ENCODE results near the gene ZNF492.
"Not testable (repeated sequence)": the region's sequence is repeated elsewhere in the genome, so short reads cannot be mapped to it uniquely, and the experiment has no call there.

The ZNF492 gene

GRCh38 chr19:22633706-22634449, at the start of gene ZNF492:
Gene ZNF492, plus strand, starts transcription at chr19:22634324. Its CDS starts 19,076 bp downstream, at chr19:22653400.
- H3K4me3 Mint-ChIP-seq, result peak within 1 kb of the TSS; percentile 89
- H3K9me3 Mint-ChIP-seq; H3K27me3 Mint-ChIP-seq; H3K4me1 Mint-ChIP-seq; H3K36me3 Mint-ChIP-seq (ENCODE audit: insufficient read depth): not testable (repeated sequence)
- DNase-seq (ENCODE audit: low spot score in 2 of 2), result peak; percentile 36 to 65
- peak within 1 kb of the TSS; percentile 53 for H3K27ac Mint-ChIP-seq (ENCODE audit: low read depth)
- ATAC-seq (replicated peaks; ENCODE audit: extremely low read depth, poor library complexity, severe bottlenecking), result peak; percentile 95

GRCh38 chr19:22595422-22595821, 38.7 kb upstream of the ZNF492 start:
- peaks cover 23% of the 10 kb centered on the region for H3K27me3 Mint-ChIP-seq
- H3K4me1 Mint-ChIP-seq, result no peaks in the 10 kb centered on the region
- ATAC-seq (replicated peaks; ENCODE audit: extremely low read depth, poor library complexity, severe bottlenecking), result no peak
- no peak overlapping the region for H3K4me3 Mint-ChIP-seq
- DNase-seq (ENCODE audit: low spot score in 2 of 2), result no peak
- no peak overlapping the region for H3K27ac Mint-ChIP-seq (ENCODE audit: low read depth)
- H3K36me3 Mint-ChIP-seq (ENCODE audit: insufficient read depth), result no peaks in the 10 kb centered on the region
- peaks cover 29% of the 10 kb centered on the region for H3K9me3 Mint-ChIP-seq

DNA sequence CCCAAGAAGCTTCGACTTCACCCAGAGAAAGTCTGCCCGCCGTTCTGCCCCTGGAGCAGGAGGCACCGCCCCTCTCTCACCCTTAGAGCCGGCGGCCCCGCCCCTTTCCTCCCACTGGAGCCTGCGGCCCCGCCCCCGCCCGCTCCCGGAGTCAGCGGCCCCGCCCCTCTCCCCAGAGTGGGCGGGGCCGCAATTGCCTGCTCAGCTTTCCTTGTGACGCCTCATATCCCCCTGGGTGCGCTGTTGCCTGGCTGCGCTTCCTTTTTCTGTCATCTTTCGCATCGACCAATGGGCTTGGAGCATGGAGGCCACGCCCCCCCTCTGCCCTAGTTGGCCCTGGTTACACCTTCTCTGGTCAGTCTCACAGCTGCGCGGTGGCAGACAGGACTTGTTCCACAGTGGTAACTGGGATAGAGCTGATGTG, 38.2 kb upstream of the ZNF492 start:
- no peak for ATAC-seq (replicated peaks; ENCODE audit: extremely low read depth, poor library complexity, severe bottlenecking)
- Mint-ChIP-seq H3K4me1 (no peaks in the 10 kb centered on the region), H3K36me3 (ENCODE audit: insufficient read depth) (no peaks in the 10 kb centered on the region)

DNA sequence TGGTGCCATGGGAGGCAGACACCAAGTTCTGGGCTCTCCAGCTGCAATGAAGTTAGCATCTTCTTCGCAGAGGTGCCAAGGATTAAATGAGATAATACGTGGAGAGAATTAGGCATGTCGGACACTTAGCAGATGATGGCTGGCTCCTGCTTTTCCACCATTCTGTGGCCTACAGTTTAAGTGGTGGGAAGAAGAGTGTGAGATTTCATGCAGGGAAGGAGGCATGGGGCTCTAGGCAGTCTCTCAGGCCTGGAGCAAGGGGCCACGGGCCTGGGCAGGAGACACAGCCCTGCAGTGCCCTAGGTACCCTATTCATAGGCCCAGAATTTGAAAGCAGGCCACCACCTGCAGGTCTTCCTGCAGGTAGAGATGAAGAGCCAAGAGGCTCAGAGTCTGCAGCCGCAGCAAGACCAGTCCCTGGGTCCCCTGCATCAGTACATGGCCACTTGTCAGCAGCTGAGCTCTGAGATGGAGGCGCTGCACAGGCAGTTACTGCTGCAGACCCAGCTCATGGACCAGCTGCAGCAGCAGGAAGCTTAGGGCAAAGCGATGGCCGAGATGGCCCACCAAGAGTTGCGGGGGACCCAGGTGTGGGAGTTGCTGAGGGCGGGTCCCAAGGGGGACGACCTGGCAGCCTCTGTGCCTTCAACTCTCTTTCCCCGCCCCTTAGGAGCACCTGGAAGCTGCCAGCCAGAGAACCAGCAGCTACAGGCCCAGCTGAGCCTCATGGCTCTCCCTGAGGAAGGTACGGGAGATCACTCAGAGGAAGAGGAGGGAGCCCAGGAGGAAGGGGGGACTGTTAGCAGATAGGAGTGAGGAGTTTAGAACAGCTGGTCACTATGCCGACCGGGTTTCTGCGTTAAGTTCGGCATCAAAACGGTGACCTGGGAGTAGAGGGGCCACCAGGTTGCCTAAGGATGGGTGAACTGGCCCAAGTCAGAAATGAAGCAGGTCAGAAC, 33.2 kb upstream of the ZNF492 start:
- H3K27ac Mint-ChIP-seq (ENCODE audit: low read depth), result no peak overlapping the region
- no peak for ATAC-seq (replicated peaks; ENCODE audit: extremely low read depth, poor library complexity, severe bottlenecking)
- peaks cover 2% of the 10 kb centered on the region for H3K36me3 Mint-ChIP-seq (ENCODE audit: insufficient read depth)
- no peaks in the 10 kb centered on the region for H3K4me1 Mint-ChIP-seq
- H3K27me3 Mint-ChIP-seq, result peaks cover 32% of the 10 kb centered on the region
- DNase-seq (ENCODE audit: low spot score in 2 of 2), result no peak
- no peak overlapping the region for H3K4me3 Mint-ChIP-seq
- H3K9me3 Mint-ChIP-seq, result peaks cover 23% of the 10 kb centered on the region

More for the DNA sequence above, 38.2 kb upstream of the ZNF492 start:
- Mint-ChIP-seq H3K27ac (ENCODE audit: low read depth) (no peak overlapping the region), H3K9me3 (peaks cover 29% of the 10 kb centered on the region), H3K27me3 (peaks cover 25% of the 10 kb centered on the region), H3K4me3 (no peak overlapping the region)
- no peak for DNase-seq (ENCODE audit: low spot score in 2 of 2)

DNA sequence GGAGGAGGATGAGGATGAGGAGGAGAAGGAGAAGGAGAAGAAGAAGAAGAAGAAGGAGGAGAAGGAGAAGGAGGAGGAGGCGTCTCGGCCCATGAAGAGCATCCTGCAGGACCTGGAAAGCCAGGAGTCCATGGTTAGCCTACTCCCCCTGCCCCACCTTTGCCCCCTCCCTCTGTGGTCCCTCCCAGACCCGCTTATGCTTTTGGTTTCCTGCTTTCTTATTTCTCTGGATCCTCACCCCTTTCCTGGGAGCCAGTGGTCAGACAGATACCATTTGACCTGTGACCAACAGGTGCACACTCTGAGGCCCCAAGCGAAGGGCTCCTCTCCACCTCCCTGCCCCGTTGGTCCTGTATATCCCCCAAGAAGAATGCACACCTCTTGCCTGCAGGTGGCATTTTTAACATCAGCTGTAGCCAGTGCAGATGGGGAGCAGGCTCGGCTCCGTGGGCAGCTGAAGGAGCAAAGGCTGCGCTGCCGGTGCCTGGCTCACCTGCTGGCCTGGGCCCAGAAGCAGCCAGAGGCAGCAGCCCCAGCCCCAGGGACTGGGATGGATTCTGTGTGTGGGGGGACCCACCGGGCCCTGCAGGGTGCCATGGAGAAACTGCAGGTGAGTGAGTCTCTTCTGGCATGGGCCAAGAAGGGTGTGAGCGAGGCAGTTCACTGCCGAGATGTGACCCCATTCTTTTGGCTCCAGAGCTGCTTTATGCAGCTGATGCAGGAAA, 32.1 kb upstream of the ZNF492 start:
- Mint-ChIP-seq H3K4me3 (no peak overlapping the region), H3K36me3 (ENCODE audit: insufficient read depth) (peaks cover 2% of the 10 kb centered on the region), H3K9me3 (peaks cover 23% of the 10 kb centered on the region), H3K4me1 (no peaks in the 10 kb centered on the region), H3K27ac (ENCODE audit: low read depth) (no peak overlapping the region), H3K27me3 (peaks cover 32% of the 10 kb centered on the region)
- ATAC-seq (replicated peaks; ENCODE audit: extremely low read depth, poor library complexity, severe bottlenecking), result no peak
- no peak for DNase-seq (ENCODE audit: low spot score in 2 of 2)

GRCh38 chr19:22602631-22603272, 31.4 kb upstream of the ZNF492 start:
- H3K36me3 Mint-ChIP-seq (ENCODE audit: insufficient read depth), result peaks cover 2% of the 10 kb centered on the region
- H3K9me3 Mint-ChIP-seq, result peaks cover 23% of the 10 kb centered on the region
- ATAC-seq (replicated peaks; ENCODE audit: extremely low read depth, poor library complexity, severe bottlenecking), result no peak
- no peak for DNase-seq (ENCODE audit: low spot score in 2 of 2)
- no peak overlapping the region for H3K27ac Mint-ChIP-seq (ENCODE audit: low read depth)
- no peak overlapping the region for H3K4me3 Mint-ChIP-seq
- no peaks in the 10 kb centered on the region for H3K4me1 Mint-ChIP-seq
- H3K27me3 Mint-ChIP-seq, result peaks cover 32% of the 10 kb centered on the region

DNA sequence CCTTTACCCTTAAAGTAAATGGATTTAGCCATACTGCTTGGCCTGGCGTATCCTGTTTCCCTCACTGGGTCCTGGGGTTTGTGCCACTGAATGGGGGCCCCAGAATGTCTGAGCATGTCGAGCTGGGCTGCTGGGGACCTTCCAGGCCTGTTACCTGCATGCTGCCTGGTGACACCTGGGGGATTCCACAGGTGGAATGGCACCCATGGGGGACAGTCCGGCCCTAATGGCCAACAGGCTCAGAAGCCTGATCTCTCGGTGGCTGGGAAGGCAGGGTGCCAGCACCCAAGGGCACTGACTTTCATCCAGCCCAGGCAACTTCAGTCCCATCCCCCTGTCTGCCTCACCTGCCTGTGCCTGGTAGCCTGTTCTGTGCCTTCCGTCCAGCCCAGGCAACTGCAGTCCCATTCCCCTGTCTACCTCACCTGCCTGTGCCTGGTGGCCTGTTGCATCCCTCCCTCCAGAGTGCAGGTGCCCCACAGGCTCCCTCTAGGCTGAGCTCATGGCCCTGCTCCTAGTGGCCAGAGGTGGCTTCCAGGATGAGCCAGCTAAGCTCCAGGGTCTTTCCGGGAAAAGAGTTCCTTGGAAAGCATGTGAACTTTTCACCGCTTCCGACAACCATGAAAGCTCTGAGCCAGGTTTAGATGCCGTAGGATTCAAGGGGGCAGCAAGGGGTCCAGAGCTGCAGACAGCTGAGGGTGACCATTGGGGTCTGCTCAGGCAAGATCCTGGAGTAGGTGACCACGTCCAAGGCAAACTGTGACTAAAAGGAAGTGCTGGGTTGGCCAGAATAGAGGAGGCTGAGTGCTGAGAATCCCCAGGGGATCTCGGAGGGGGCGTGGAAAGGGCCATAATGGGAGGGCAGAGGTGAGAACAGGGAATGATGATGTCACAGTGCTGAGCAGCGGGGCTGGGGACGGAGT, 30.3 kb upstream of the ZNF492 start:
- no peaks in the 10 kb centered on the region for H3K4me1 Mint-ChIP-seq
- no peak for ATAC-seq (replicated peaks; ENCODE audit: extremely low read depth, poor library complexity, severe bottlenecking)
- no peak overlapping the region for H3K27ac Mint-ChIP-seq (ENCODE audit: low read depth)
- H3K27me3 Mint-ChIP-seq, result peaks cover 22% of the 10 kb centered on the region
- peaks cover 16% of the 10 kb centered on the region for H3K9me3 Mint-ChIP-seq
- no peak overlapping the region for H3K4me3 Mint-ChIP-seq
- H3K36me3 Mint-ChIP-seq (ENCODE audit: insufficient read depth), result peaks cover 2% of the 10 kb centered on the region
- no peak for DNase-seq (ENCODE audit: low spot score in 2 of 2)

- ATAC-seq (replicated peaks; ENCODE audit: extremely low read depth, poor library complexity, severe bottlenecking), result no peak
- H3K4me3 Mint-ChIP-seq, result no peak overlapping the region
These were observed 29.4 kb upstream of the ZNF492 start for GRCh38 chr19:22604571-22605274.

GRCh38 chr19:22605275-22606211, 28.6 kb upstream of the ZNF492 start:
- H3K4me3 Mint-ChIP-seq, result no peak overlapping the region
- peaks cover 6% of the 10 kb centered on the region for H3K9me3 Mint-ChIP-seq
- no peak overlapping the region for H3K27ac Mint-ChIP-seq (ENCODE audit: low read depth)
- ATAC-seq (replicated peaks; ENCODE audit: extremely low read depth, poor library complexity, severe bottlenecking) (no peak), DNase-seq (ENCODE audit: low spot score in 2 of 2) (no peak)
- peaks cover 2% of the 10 kb centered on the region for H3K36me3 Mint-ChIP-seq (ENCODE audit: insufficient read depth)
- H3K4me1 Mint-ChIP-seq, result no peaks in the 10 kb centered on the region
- peaks cover 9% of the 10 kb centered on the region for H3K27me3 Mint-ChIP-seq

More at GRCh38 chr19:22604571-22605274, 29.4 kb upstream of the ZNF492 start:
- no peak for DNase-seq (ENCODE audit: low spot score in 2 of 2)
- Mint-ChIP-seq H3K36me3 (ENCODE audit: insufficient read depth) (peaks cover 2% of the 10 kb centered on the region), H3K27ac (ENCODE audit: low read depth) (no peak overlapping the region), H3K9me3 (peaks cover 8% of the 10 kb centered on the region), H3K27me3 (peaks cover 13% of the 10 kb centered on the region), H3K4me1 (no peaks in the 10 kb centered on the region)

DNA sequence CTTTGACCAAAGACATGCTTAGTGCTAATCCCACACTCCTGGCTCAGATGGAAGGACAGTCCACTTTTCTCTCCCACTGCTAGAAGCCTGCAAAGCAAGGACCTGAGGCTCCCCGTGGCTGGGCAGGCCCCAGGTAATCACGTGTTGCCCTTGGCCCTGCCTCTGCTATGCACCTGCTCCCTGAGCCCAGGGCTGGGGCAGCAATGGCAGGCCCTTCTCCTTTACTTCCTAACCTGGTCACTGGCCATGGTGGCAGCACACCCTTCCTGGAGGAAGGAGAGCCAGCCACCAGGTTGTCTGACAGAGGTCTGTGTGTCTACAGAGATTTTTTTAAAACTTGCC, 27.9 kb upstream of the ZNF492 start:
- ATAC-seq (replicated peaks; ENCODE audit: extremely low read depth, poor library complexity, severe bottlenecking) (no peak), DNase-seq (ENCODE audit: low spot score in 2 of 2) (no peak)
- H3K27me3 Mint-ChIP-seq, result peaks cover 5% of the 10 kb centered on the region
- no peak overlapping the region for H3K4me3 Mint-ChIP-seq
- H3K27ac Mint-ChIP-seq (ENCODE audit: low read depth), result no peak overlapping the region
- H3K36me3 Mint-ChIP-seq (ENCODE audit: insufficient read depth), result peaks cover under 1% of the 10 kb centered on the region
- no peaks in the 10 kb centered on the region for H3K4me1 Mint-ChIP-seq
- peaks cover 6% of the 10 kb centered on the region for H3K9me3 Mint-ChIP-seq
